ENCODE results near the gene WDR62.
A peak's percentile ranks its signal among the peaks of the same experiment; 100 is the strongest.

WDR62 gene

GRCh38 chr19:36054733-36055686 lies at the start of gene WDR62:
TSS of gene WDR62 (plus strand) at chr19:36054897. CDS start at chr19:36054972, 75 bp downstream.
- FAIRE-seq: no peak

- no peak for FAIRE-seq
These were observed 47.7 kb upstream of the WDR62 start for GRCh38 chr19:36006955-36007354.

GRCh38 chr19:36008336-36008978 lies 46.2 kb upstream of the WDR62 start, which contains the start of gene SYNE4:
TSS of gene SYNE4 (minus strand) at chr19:36008813. CDS start at chr19:36008681, 132 bp downstream.
- peak; percentile 85 for FAIRE-seq

GRCh38 chr19:36009220-36009619 lies 45.5 kb upstream of the WDR62 start:
- FAIRE-seq: no peak

DNA sequence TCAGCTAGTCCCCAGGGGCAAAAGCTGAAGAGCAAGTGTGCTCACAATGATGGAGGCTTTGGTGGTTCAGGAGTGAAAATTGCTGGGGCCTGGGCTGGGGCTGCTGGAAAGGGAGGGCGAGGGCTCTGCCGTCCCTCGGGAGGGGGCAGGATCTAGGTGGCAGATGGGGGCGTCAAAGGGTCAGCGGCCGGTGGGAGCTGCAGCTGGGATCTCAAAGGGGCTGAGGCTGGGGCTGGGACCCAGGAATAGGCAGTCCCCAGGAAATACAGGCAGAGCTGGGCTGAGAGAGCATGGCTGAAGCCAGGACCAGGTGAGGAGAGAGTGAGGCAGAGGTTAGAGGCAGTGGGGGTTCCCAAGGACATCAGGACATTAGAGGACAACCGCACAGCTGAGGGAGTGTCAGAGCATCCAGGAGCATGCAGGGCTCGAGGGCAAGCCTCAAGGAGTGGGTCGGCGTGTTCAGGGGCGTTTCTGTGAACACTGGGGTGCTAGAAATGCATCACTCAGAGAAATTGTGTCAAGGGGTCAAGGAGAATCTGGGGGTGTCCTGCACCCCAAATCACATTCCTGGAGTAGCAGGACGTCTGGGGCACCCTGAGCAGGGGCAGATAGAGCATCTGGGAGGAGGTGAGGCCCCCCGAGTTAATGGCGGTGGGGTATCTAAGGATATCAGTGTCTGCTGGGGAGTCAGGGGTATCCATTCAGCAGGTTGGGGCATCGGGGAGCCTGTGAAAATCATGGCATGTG lies 44.9 kb upstream of the WDR62 start:
- FAIRE-seq: no peak

- FAIRE-seq: no peak
These were observed 44.3 kb upstream of the WDR62 start for GRCh38 chr19:36010402-36010801.

DNA sequence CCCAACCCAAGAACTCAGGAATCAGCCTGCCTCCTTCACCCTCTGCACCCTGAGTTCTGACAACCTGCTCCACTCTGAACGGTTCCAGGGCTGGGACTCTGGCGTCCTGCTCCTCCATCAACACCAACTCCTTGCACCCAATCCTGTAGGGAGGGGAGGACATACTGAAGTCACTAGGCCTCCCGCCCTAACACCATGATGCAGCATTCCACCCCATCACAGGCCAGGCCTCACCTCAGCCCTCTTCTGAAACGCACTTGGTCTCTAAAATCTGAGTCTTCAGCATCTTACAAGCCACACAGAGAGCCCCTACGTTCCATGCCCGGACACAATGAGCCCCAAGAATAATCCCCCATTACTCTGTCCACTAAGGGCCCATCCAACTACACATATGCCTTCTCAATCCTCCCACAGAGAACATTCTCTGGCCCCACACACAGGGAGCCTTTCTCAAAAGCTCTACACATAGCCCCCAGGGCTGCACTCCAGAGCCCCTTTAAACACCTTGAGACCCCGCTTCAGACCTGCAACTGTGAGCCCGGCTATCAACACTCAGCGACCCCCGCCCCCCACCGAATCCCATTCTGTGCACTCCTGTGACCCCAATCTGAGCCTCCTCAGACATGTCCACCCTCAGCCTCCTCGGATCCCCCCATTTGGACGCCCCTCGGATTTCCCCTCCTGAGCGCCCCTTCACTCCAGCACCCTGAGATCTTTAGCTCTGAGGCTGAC lies 41.3 kb upstream of the WDR62 start:
- FAIRE-seq: no peak

- FAIRE-seq: peak; percentile 89
These were observed 40.4 kb upstream of the WDR62 start, which contains the start of gene ALKBH6 for GRCh38 chr19:36014012-36014924. TSS of gene ALKBH6 (minus strand) at chr19:36014213. CDS start at chr19:36013397, 816 bp downstream.

- FAIRE-seq: no peak
These were observed 35.5 kb upstream of the WDR62 start for GRCh38 chr19:36019061-36019670.

GRCh38 chr19:36023432-36023831 lies 31.3 kb upstream of the WDR62 start:
- no peak for FAIRE-seq

- no peak for FAIRE-seq
These were observed 29.2 kb upstream of the WDR62 start for GRCh38 chr19:36025541-36025940.

- no peak for FAIRE-seq
These were observed 28.4 kb upstream of the WDR62 start for GRCh38 chr19:36026091-36026876.

GRCh38 chr19:36027696-36028095 lies 27.0 kb upstream of the WDR62 start:
- no peak for FAIRE-seq

- FAIRE-seq: no peak
These were observed 26.2 kb upstream of the WDR62 start for GRCh38 chr19:36028313-36029041.

DNA sequence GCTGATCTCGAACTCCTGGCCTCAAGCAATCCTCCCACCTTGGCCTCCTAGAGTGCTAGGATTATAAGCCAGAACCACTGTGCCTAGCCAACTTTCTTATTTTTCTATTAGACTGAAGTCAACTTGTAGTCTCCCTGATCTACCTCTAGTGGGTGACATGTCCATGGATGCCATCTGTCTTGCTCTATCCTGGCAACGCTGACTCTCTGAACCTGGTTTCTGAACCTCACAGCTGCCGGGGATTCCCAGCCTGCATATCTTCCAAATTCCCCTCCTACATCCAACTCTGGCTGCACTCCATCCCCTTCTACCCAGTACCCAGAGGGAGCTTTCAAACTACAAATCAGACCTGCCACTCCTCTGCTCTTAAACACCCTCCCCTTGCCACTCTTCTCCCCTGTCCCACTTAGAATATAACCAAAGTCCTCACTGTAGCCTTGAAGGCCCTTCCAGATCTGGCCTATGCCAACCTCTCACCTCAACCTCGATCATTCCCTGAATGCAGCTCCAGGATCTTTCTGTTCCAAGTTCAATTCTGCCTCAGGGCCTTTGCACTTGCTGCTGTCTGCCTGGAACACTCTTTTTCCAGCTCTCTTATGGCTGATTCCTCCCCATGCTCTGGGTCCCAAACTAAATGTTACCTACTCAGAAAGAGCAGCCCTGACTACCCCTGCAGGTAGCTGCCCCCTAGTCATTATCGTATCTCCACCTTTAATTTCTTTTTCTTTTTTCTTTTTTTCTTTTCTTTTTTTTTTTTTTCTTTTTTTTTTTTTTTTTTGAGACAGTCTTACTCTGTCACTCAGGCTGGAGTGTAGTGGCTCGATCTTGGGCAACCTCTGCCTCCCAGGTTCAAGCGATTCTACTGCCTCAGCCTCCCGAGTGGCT lies 24.2 kb upstream of the WDR62 start:
- FAIRE-seq: peak; percentile 68

GRCh38 chr19:36031308-36031707 lies 23.4 kb upstream of the WDR62 start:
- no peak for FAIRE-seq

- FAIRE-seq: no peak
These were observed 22.2 kb upstream of the WDR62 start, which contains the start of gene CLIP3 for GRCh38 chr19:36032251-36033104. TSS of gene CLIP3 (minus strand) at chr19:36032873. CDS start at chr19:36032357, 516 bp downstream.

Data from islet of Langerhans (tissue), 1 donor.